ENCODE measurements around the gene HOXD11. TPM values are rescaled to one million over a fixed set of nuclear protein-coding genes. Genes with fewer than 3 reads are reported as not detected.
A peak's percentile ranks its signal among the peaks of the same experiment; 100 is the strongest.

HOXD11 gene
- total RNA-seq, 2 experiments from 2014 or later, result not detected

- CTCF ChIA-PET, result interaction anchor here (0.6 to 1.5 kb wide), 9 partner anchors 8 to 1404 kb away, joined by 3 to 6 read pairs (median 3); no protein-coding TSS in a partner anchor
- H3K27me3 Mint-ChIP-seq, result peaks cover 80% of the 10 kb centered on the region
- POLR2A ChIA-PET, result no interaction called here
Observed at GRCh38 chr2:176102309-176102866, 4.7 kb upstream of the HOXD11 start.

GRCh38 chr2:176103194-176103593 lies 3.9 kb upstream of the HOXD11 start:
- Mint-ChIP-seq H3K27ac (no peak overlapping the region), H3K4me1 (peaks cover 18% of the 10 kb centered on the region), H3K36me3 (ENCODE audit: low read depth) (no peaks in the 10 kb centered on the region), H3K9me3 (ENCODE audit: low read depth) (no peaks in the 10 kb centered on the region), H3K27me3 (peaks cover 74% of the 10 kb centered on the region), H3K4me3 (no peak overlapping the region)
- POLR2A ChIA-PET, result no interaction called here
- no peak for DNase-seq
- no peak for ATAC-seq
- intact Hi-C loops (cut with DNase I, micrococcal nuclease), result no loop called here
- CTCF ChIA-PET, result interaction anchor here (0.6 to 1.5 kb wide), 6 partner anchors 12 to 1404 kb away, joined by 3 to 6 read pairs (median 3); no protein-coding TSS in a partner anchor

More at GRCh38 chr2:176102309-176102866, 4.7 kb upstream of the HOXD11 start:
- no peak for DNase-seq
- Mint-ChIP-seq H3K36me3 (ENCODE audit: low read depth) (no peaks in the 10 kb centered on the region), H3K4me1 (peaks cover 26% of the 10 kb centered on the region), H3K9me3 (ENCODE audit: low read depth) (no peaks in the 10 kb centered on the region), H3K27ac (no peak overlapping the region), H3K4me3 (no peak overlapping the region)
- no peak for ATAC-seq
- intact Hi-C loops (cut with DNase I, micrococcal nuclease), result no loop called here

- Mint-ChIP-seq H3K27me3 (peaks cover 75% of the 10 kb centered on the region), H3K4me1 (peaks cover 20% of the 10 kb centered on the region), H3K36me3 (ENCODE audit: low read depth) (no peaks in the 10 kb centered on the region), H3K4me3 (no peak overlapping the region), H3K27ac (no peak overlapping the region), H3K9me3 (ENCODE audit: low read depth) (no peaks in the 10 kb centered on the region)
- DNase-seq, result no peak
- ChIA-PET POLR2A (no interaction called here), CTCF (interaction anchor here (0.7 kb wide), 2 partner anchors 10 to 150 kb away, joined by 3 read pairs; no protein-coding TSS in a partner anchor)
- intact Hi-C loops (cut with DNase I, micrococcal nuclease), result no loop called here
- no peak for ATAC-seq
Observed at GRCh38 chr2:176103742-176104315, 3.3 kb upstream of the HOXD11 start.

GRCh38 chr2:176104316-176105077 lies 2.6 kb upstream of the HOXD11 start:
- Mint-ChIP-seq H3K27me3 (peaks cover 75% of the 10 kb centered on the region), H3K9me3 (ENCODE audit: low read depth) (no peaks in the 10 kb centered on the region), H3K4me1 (peaks cover 23% of the 10 kb centered on the region), H3K27ac (no peak overlapping the region), H3K4me3 (no peak overlapping the region), H3K36me3 (ENCODE audit: low read depth) (no peaks in the 10 kb centered on the region)
- ATAC-seq (no peak), DNase-seq (no peak)
- ChIA-PET POLR2A (no interaction called here), CTCF (interaction anchor here (0.7 to 1.0 kb wide), 4 partner anchors 9 to 415 kb away, joined by 3 read pairs; no protein-coding TSS in a partner anchor)
- intact Hi-C loops (cut with DNase I, micrococcal nuclease), result no loop called here

- Mint-ChIP-seq H3K36me3 (ENCODE audit: low read depth) (no peaks in the 10 kb centered on the region), H3K9me3 (ENCODE audit: low read depth) (no peaks in the 10 kb centered on the region), H3K4me1 (peaks cover 23% of the 10 kb centered on the region), H3K4me3 (no peak overlapping the region), H3K27ac (no peak overlapping the region), H3K27me3 (peaks cover 80% of the 10 kb centered on the region)
- intact Hi-C loops (cut with DNase I, micrococcal nuclease), result no loop called here
- POLR2A ChIA-PET, result no interaction called here
- CTCF ChIA-PET, result interaction anchor here (0.8 to 1.0 kb wide), 2 partner anchors 38 to 415 kb away, joined by 3 read pairs; no protein-coding TSS in a partner anchor
- no peak for DNase-seq
- ATAC-seq, result no peak
Observed at GRCh38 chr2:176105078-176105729, 1.9 kb upstream of the HOXD11 start.

DNA sequence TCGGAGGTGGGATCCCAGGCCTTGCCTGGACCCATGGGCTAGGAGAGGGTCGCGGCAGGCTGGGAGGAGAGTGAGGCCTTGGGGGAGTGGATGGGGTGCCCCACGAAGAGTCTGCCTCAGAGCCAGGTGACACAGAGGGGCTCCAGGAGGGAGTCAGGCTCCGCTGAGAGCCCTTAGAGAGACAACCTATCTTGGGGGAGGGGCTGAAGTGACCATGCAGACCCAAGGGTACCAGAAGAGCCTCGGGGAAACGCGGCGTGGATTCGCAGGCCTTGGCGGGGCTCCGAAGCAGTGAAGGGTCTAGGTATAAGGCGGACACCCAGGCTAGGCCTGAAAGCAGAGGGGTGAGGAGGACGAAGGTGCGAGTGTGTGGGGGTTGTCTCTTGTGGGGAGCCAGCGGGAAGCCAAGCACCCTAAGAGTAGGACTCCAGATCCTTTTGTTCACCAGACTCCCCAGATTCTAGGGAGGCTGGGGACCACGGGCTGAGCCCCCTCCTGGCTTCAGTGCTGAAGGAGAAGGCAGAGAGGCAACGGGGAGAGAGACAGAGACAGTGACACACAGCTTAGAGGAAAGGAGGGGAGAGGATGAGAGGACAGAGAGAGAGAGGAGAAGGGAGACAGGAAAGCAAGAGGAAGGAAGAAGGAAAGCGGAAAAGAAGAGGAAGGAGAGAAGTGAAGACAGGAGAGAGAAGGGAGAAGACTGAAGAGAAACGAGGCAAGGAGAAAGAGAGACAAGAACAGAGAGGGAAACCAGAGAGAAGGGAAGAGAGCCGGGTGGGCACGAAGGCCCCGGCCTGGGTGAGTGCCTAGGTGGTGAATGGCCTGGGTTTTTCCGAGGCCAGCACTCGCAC lies 1.1 kb upstream of the HOXD11 start:
- peak overlapping the region; percentile 29 for H3K4me3 Mint-ChIP-seq
- H3K36me3 Mint-ChIP-seq (ENCODE audit: low read depth), result no peaks in the 10 kb centered on the region
- intact Hi-C loops (cut with DNase I, micrococcal nuclease), result loop anchor here in 1 of 2 experiments (2.0 kb wide), 1 partner anchor 17 kb away; the partner anchor contains the start of gene HOXD9
- H3K27ac Mint-ChIP-seq, result no peak overlapping the region
- H3K4me1 Mint-ChIP-seq, result peaks cover 23% of the 10 kb centered on the region
- POLR2A ChIA-PET, result no interaction called here
- peaks cover 80% of the 10 kb centered on the region for H3K27me3 Mint-ChIP-seq
- CTCF ChIA-PET, result interaction anchor here (0.8 kb wide), 1 partner anchor 38 kb away, joined by 3 read pairs; no protein-coding TSS in a partner anchor
- ATAC-seq (no peak), DNase-seq (no peak)
- H3K9me3 Mint-ChIP-seq (ENCODE audit: low read depth), result no peaks in the 10 kb centered on the region

DNA sequence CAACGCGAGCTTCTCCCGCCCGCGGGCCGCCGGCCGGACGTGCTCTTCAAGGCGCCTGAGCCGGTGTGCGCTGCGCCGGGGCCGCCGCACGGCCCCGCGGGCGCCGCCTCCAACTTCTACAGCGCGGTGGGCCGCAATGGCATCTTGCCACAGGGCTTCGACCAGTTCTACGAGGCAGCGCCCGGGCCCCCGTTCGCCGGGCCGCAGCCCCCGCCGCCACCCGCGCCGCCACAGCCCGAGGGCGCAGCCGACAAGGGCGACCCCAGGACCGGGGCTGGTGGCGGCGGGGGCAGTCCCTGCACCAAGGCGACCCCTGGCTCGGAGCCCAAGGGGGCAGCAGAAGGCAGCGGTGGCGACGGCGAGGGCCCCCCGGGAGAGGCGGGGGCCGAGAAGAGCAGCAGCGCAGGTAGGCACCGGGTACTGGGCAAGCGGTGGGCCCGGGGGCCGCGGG lies 676 bp downstream of the HOXD11 start:
- Mint-ChIP-seq H3K27me3 (peaks cover 77% of the 10 kb centered on the region), H3K9me3 (ENCODE audit: low read depth) (no peaks in the 10 kb centered on the region), H3K4me3 (no peak overlapping the region), H3K4me1 (peaks cover 25% of the 10 kb centered on the region), H3K27ac (no peak overlapping the region), H3K36me3 (ENCODE audit: low read depth) (no peaks in the 10 kb centered on the region)
- ATAC-seq, result no peak
- CTCF ChIA-PET, result no interaction called here
- POLR2A ChIA-PET, result no interaction called here
- DNase-seq, result no peak
- intact Hi-C loops (cut with DNase I, micrococcal nuclease), result loop anchor here in 1 of 2 experiments (2.0 kb wide), 1 partner anchor 15 kb away; the partner anchor contains the start of gene HOXD9

- DNase-seq (no peak), ATAC-seq (no peak)
- Mint-ChIP-seq H3K4me1 (peaks cover 24% of the 10 kb centered on the region), H3K9me3 (ENCODE audit: low read depth) (no peaks in the 10 kb centered on the region), H3K27ac (no peak overlapping the region), H3K27me3 (peaks cover 79% of the 10 kb centered on the region), H3K4me3 (no peak overlapping the region), H3K36me3 (ENCODE audit: low read depth) (no peaks in the 10 kb centered on the region)
- intact Hi-C loops (cut with DNase I, micrococcal nuclease), result no loop called here
- CTCF ChIA-PET, result interaction anchor here (0.9 to 2.7 kb wide), 3 partner anchors 12 to 18 kb away, joined by 3 to 20 read pairs (median 19); no protein-coding TSS in a partner anchor
- POLR2A ChIA-PET, result no interaction called here
Observed at GRCh38 chr2:176109192-176109901, 2.3 kb downstream of the HOXD11 start.

DNA sequence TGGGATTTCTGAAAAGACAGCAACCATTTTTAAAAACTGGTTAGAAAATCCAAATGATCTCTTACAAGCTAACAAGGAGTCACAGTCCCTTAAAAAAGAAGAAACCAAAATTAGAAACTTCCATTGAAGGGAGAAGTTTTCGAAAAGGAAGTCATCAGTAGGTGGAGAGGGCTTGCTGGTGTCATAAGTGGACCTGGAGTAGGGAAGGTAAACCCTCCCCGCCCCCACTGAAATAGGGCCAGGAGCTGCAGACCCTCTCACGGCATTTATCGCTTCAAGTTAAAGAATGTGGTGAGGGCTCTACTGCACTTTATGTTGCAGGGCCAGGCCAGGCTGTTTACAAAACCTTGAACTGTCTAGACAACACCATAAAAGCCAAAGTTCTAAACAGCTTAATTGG lies 2.9 kb downstream of the HOXD11 start:
- peaks cover 19% of the 10 kb centered on the region for H3K4me1 Mint-ChIP-seq
- ChIA-PET POLR2A (no interaction called here), CTCF (interaction anchor here (0.5 to 2.7 kb wide), 9 partner anchors 11 to 1039 kb away, joined by 3 to 20 read pairs (median 3); no protein-coding TSS in a partner anchor)
- DNase-seq (no peak), ATAC-seq (no peak)
- no peak overlapping the region for H3K4me3 Mint-ChIP-seq
- intact Hi-C loops (cut with DNase I, micrococcal nuclease), result loop anchor here in 1 of 2 experiments (5.0 kb wide), 2 partner anchors 33 to 52 kb away; no protein-coding TSS in a partner anchor
- H3K27me3 Mint-ChIP-seq, result peaks cover 76% of the 10 kb centered on the region
- no peak overlapping the region for H3K27ac Mint-ChIP-seq
- H3K9me3 Mint-ChIP-seq (ENCODE audit: low read depth), result no peaks in the 10 kb centered on the region
- no peaks in the 10 kb centered on the region for H3K36me3 Mint-ChIP-seq (ENCODE audit: low read depth)
